22Rv1 (cell line): ENCODE measurements around the gene RPS6KC1.

Experiments
- CTCF ChIP-seq: fragments of 450-650 bp; IDR thresholded peaks from 2 replicates; pipeline ENCODE4 v1.5.1; 2017; ENCODE audit warnings: mild to moderate bottlenecking
- ZFX ChIP-seq: fragments of 450-650 bp; IDR thresholded peaks from 2 replicates; pipeline ENCODE4 v1.6.1; 2017; ENCODE audit warnings: antibody characterized with exemption, borderline replicate concordance

- no peak for TF ChIP-seq CTCF
- no peak for TF ChIP-seq ZFX
These were observed 150.5 kb downstream of the RPS6KC1 start for GRCh38 chr1:213201380-213202155.
